HUES48 (cell line): ENCODE measurements around the gene AIMP1.

Experiments used
- H3K27ac ChIP-seq: one replicate; pipeline ENCODE4 v1.7.0; 2013; ENCODE audit warnings: low read depth, low read length, inconsistent platforms
- H3K27me3 ChIP-seq: 2 replicates; pipeline ENCODE4 v1.6.1; 2013; ENCODE audit warnings: mild to moderate bottlenecking, low read length; ENCODE audit not compliant: control insufficient read depth, insufficient read depth
- H3K36me3 ChIP-seq: 2 replicates; pipeline ENCODE4 v1.6.1; 2013; ENCODE audit warnings: low read length; ENCODE audit not compliant: control insufficient read depth, insufficient read depth
- H3K4me1 ChIP-seq: 2 replicates; pipeline ENCODE4 v1.6.1; 2013; ENCODE audit warnings: mild to moderate bottlenecking, low read length; ENCODE audit not compliant: control insufficient read depth, insufficient read depth
- H3K4me3 ChIP-seq: 2 replicates; pipeline ENCODE4 v1.5.1; 2013; ENCODE audit warnings: mild to moderate bottlenecking, low read depth, low read length
- H3K9ac ChIP-seq: 2 replicates; pipeline ENCODE4 v1.6.1; 2013; ENCODE audit warnings: mild to moderate bottlenecking, low read depth, low read length, moderate library complexity
- H3K9me3 ChIP-seq: 2 replicates; pipeline ENCODE4 v1.6.1; 2013; ENCODE audit warnings: low read length; ENCODE audit not compliant: control insufficient read depth, insufficient read depth

Gene AIMP1

GRCh38 chr4:106315968-106316772 is at the start of gene AIMP1, which contains the start of gene TBCK:
TSS of gene AIMP1 (plus strand) at chr4:106316550. CDS start at chr4:106325010, 8,460 bp downstream.
TSS of gene TBCK (minus strand) at chr4:106316209. CDS start at chr4:106308960, 7,249 bp downstream.
- H3K4me1 ChIP-seq: peaks cover 10% of the 10 kb centered on the region
- peak within 1 kb of the TSS; percentile 97 for H3K9ac ChIP-seq
- no peaks in the 10 kb centered on the region; the same call in none of the 2 replicates for H3K9me3 ChIP-seq
- no peaks in the 10 kb centered on the region for H3K36me3 ChIP-seq
- H3K27ac ChIP-seq: peak within 1 kb of the TSS; percentile 94
- H3K4me3 ChIP-seq: peak within 1 kb of the TSS; percentile 80
- H3K27me3 ChIP-seq: no peaks in the 10 kb centered on the region

- Histone ChIP-seq H3K36me3 (no peaks in the 10 kb centered on the region), H3K9ac (no peak overlapping the region), H3K9me3 (no peaks in the 10 kb centered on the region), H3K27me3 (no peaks in the 10 kb centered on the region), H3K4me1 (peaks cover 3% of the 10 kb centered on the region), H3K4me3 (no peak overlapping the region), H3K27ac (no peak overlapping the region)
Observed at GRCh38 chr4:106268786-106269185, 47.6 kb upstream of the AIMP1 start.

- Histone ChIP-seq H3K4me1 (peaks cover 9% of the 10 kb centered on the region), H3K27me3 (no peaks in the 10 kb centered on the region), H3K36me3 (no peaks in the 10 kb centered on the region), H3K9ac (no peak overlapping the region), H3K27ac (no peak overlapping the region), H3K9me3 (no peaks in the 10 kb centered on the region), H3K4me3 (no peak overlapping the region)
Observed at GRCh38 chr4:106269711-106270110, 46.6 kb upstream of the AIMP1 start.

GRCh38 chr4:106270736-106271135 is 45.6 kb upstream of the AIMP1 start:
- Histone ChIP-seq H3K4me3 (no peak overlapping the region), H3K27ac (no peak overlapping the region), H3K36me3 (no peaks in the 10 kb centered on the region), H3K27me3 (no peaks in the 10 kb centered on the region), H3K9ac (no peak overlapping the region), H3K4me1 (peaks cover 9% of the 10 kb centered on the region), H3K9me3 (no peaks in the 10 kb centered on the region)

GRCh38 chr4:106273831-106274230 is 42.5 kb upstream of the AIMP1 start:
- H3K36me3 ChIP-seq: no peaks in the 10 kb centered on the region
- peak overlapping the region; percentile 47 for H3K27ac ChIP-seq
- no peaks in the 10 kb centered on the region for H3K27me3 ChIP-seq
- no peak overlapping the region; the same call in 1 of the 2 replicates for H3K4me3 ChIP-seq
- H3K4me1 ChIP-seq: peaks cover 9% of the 10 kb centered on the region
- no peak overlapping the region for H3K9ac ChIP-seq
- H3K9me3 ChIP-seq: no peaks in the 10 kb centered on the region

GRCh38 chr4:106277140-106277675 is 39.1 kb upstream of the AIMP1 start:
- peaks cover 9% of the 10 kb centered on the region for H3K4me1 ChIP-seq
- no peaks in the 10 kb centered on the region for H3K36me3 ChIP-seq
- no peaks in the 10 kb centered on the region for H3K9me3 ChIP-seq
- H3K27ac ChIP-seq: no peak overlapping the region
- no peak overlapping the region for H3K9ac ChIP-seq
- H3K27me3 ChIP-seq: no peaks in the 10 kb centered on the region
- no peak overlapping the region for H3K4me3 ChIP-seq

- no peaks in the 10 kb centered on the region for H3K9me3 ChIP-seq
- H3K27ac ChIP-seq: no peak overlapping the region
- H3K27me3 ChIP-seq: no peaks in the 10 kb centered on the region
- H3K4me1 ChIP-seq: peaks cover 7% of the 10 kb centered on the region; the same call in 1 of the 2 replicates
- no peak overlapping the region for H3K9ac ChIP-seq
- no peaks in the 10 kb centered on the region for H3K36me3 ChIP-seq
- H3K4me3 ChIP-seq: no peak overlapping the region
Observed at GRCh38 chr4:106284227-106284626, 32.1 kb upstream of the AIMP1 start.

GRCh38 chr4:106286611-106287010 is 29.7 kb upstream of the AIMP1 start:
- Histone ChIP-seq H3K27ac (no peak overlapping the region), H3K9me3 (no peaks in the 10 kb centered on the region), H3K27me3 (no peaks in the 10 kb centered on the region), H3K4me3 (no peak overlapping the region), H3K36me3 (no peaks in the 10 kb centered on the region), H3K4me1 (peaks cover 7% of the 10 kb centered on the region; the same call in 1 of the 2 replicates), H3K9ac (no peak overlapping the region)

GRCh38 chr4:106287353-106287969 is 28.9 kb upstream of the AIMP1 start:
- H3K4me3 ChIP-seq: no peak overlapping the region
- H3K27me3 ChIP-seq: no peaks in the 10 kb centered on the region
- H3K4me1 ChIP-seq: peaks cover 7% of the 10 kb centered on the region; the same call in 1 of the 2 replicates
- H3K9ac ChIP-seq: no peak overlapping the region
- H3K27ac ChIP-seq: peak overlapping the region; percentile 40
- H3K36me3 ChIP-seq: no peaks in the 10 kb centered on the region
- no peaks in the 10 kb centered on the region for H3K9me3 ChIP-seq

- H3K9ac ChIP-seq: no peak overlapping the region
- no peak overlapping the region for H3K27ac ChIP-seq
- peaks cover 7% of the 10 kb centered on the region; the same call in 1 of the 2 replicates for H3K4me1 ChIP-seq
- no peaks in the 10 kb centered on the region for H3K9me3 ChIP-seq
- no peak overlapping the region for H3K4me3 ChIP-seq
- no peaks in the 10 kb centered on the region for H3K27me3 ChIP-seq
- peaks cover 9% of the 10 kb centered on the region for H3K36me3 ChIP-seq
Observed at GRCh38 chr4:106289737-106290136, 26.6 kb upstream of the AIMP1 start.

GRCh38 chr4:106291678-106292077 is 24.7 kb upstream of the AIMP1 start:
- Histone ChIP-seq H3K4me1 (peaks cover 13% of the 10 kb centered on the region), H3K36me3 (peaks cover 13% of the 10 kb centered on the region), H3K9me3 (no peaks in the 10 kb centered on the region), H3K27ac (no peak overlapping the region), H3K9ac (no peak overlapping the region), H3K27me3 (no peaks in the 10 kb centered on the region), H3K4me3 (no peak overlapping the region)
